Hepatocyte (in vitro differentiated cells): Measurements from ENCODE around the gene RNU1-4.
"Not testable (repeated sequence)": the region's sequence is repeated elsewhere in the genome, so short reads cannot be mapped to it uniquely, and the experiment has no call there.

Experiments
- EZH2 ChIP-seq: fragments of 200-600 bp; sonication (generic); IDR thresholded peaks from 2 replicates; pipeline ENCODE4 v1.6.1; 2016; ENCODE audit warnings: antibody characterized with exemption, mild to moderate bottlenecking, borderline replicate concordance
- EZH2phosphoT487 ChIP-seq: fragments of 200-600 bp; sonication (generic); IDR thresholded peaks from one replicate; pipeline ENCODE4 v1.6.1; 2018; ENCODE audit warnings: antibody characterized with exemption, mild to moderate bottlenecking, low read depth, moderate library complexity; ENCODE audit not compliant: unreplicated experiment, severe bottlenecking
- TF ChIP-seq, protein P1 (sequence below): fragments of 200-600 bp; sonication (generic); IDR thresholded peaks from 2 replicates; pipeline ENCODE4 v1.5.1; 2016; ENCODE audit warnings: antibody characterized with exemption, mild to moderate bottlenecking; ENCODE audit not compliant: poor library complexity

GRCh38 chr1:16693449-16694307, 46.6 kb upstream of the RNU1-4 start:
- TF ChIP-seq, protein P1, sequence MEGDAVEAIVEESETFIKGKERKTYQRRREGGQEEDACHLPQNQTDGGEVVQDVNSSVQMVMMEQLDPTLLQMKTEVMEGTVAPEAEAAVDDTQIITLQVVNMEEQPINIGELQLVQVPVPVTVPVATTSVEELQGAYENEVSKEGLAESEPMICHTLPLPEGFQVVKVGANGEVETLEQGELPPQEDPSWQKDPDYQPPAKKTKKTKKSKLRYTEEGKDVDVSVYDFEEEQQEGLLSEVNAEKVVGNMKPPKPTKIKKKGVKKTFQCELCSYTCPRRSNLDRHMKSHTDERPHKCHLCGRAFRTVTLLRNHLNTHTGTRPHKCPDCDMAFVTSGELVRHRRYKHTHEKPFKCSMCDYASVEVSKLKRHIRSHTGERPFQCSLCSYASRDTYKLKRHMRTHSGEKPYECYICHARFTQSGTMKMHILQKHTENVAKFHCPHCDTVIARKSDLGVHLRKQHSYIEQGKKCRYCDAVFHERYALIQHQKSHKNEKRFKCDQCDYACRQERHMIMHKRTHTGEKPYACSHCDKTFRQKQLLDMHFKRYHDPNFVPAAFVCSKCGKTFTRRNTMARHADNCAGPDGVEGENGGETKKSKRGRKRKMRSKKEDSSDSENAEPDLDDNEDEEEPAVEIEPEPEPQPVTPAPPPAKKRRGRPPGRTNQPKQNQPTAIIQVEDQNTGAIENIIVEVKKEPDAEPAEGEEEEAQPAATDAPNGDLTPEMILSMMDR, result not testable (repeated sequence)
- not testable (repeated sequence) for TF ChIP-seq EZH2, EZH2phosphoT487
